GM21381 (cell line): Measurements from ENCODE around the gene RTL3.
"Not testable (repeated sequence)": the region's sequence is repeated elsewhere in the genome, so short reads cannot be mapped to it uniquely, and the experiment has no call there.

Source experiments
- ATAC-seq: cut with Tn5 transposase; IDR thresholded peaks from one replicate; pipeline ENCODE4 v1.9.1; 2021; ENCODE audit warnings: mild to moderate bottlenecking, moderate library complexity; ENCODE audit not compliant: unreplicated experiment

The RTL3 gene

GRCh38 chrX:78658845-78659744 is at the start of gene RTL3:
RTL3 (minus strand) TSS chrX:78659328; CDS start chrX:78658420, 908 bp downstream.
- ATAC-seq, result no peak

- no peak for ATAC-seq
Measured at GRCh38 chrX:78708816-78709215, 49.7 kb upstream of the RTL3 start.

- no peak for ATAC-seq
Measured at GRCh38 chrX:78708262-78708661, 49.1 kb upstream of the RTL3 start.

GRCh38 chrX:78706071-78706470 is 46.9 kb upstream of the RTL3 start:
- no peak for ATAC-seq

GRCh38 chrX:78693536-78693935 is 34.4 kb upstream of the RTL3 start:
- no peak for ATAC-seq

GRCh38 chrX:78693012-78693411 is 33.9 kb upstream of the RTL3 start:
- no peak for ATAC-seq

- ATAC-seq, result no peak
Measured at GRCh38 chrX:78687586-78687985, 28.5 kb upstream of the RTL3 start.

GRCh38 chrX:78673246-78673645 is 14.1 kb upstream of the RTL3 start:
- ATAC-seq, result no peak

GRCh38 chrX:78665342-78665741 is 6.2 kb upstream of the RTL3 start:
- ATAC-seq, result no peak

GRCh38 chrX:78661836-78662235 is 2.7 kb upstream of the RTL3 start:
- ATAC-seq, result no peak

- ATAC-seq, result no peak
Measured at GRCh38 chrX:78659955-78660354, 827 bp upstream of the RTL3 start.

GRCh38 chrX:78658414-78658813 is 714 bp downstream of the RTL3 start:
- no peak for ATAC-seq

- ATAC-seq, result no peak
Measured at GRCh38 chrX:78655642-78656041, 3.5 kb downstream of the RTL3 start.

GRCh38 chrX:78653118-78653822 is 5.9 kb downstream of the RTL3 start:
- ATAC-seq, result peak; percentile 55

- peak; percentile 78 for ATAC-seq
Measured at GRCh38 chrX:78650906-78651437, 8.2 kb downstream of the RTL3 start.

- no peak for ATAC-seq
Measured at GRCh38 chrX:78643874-78644273, 15.3 kb downstream of the RTL3 start.

- no peak for ATAC-seq
Measured at GRCh38 chrX:78643096-78643495, 16.0 kb downstream of the RTL3 start.

GRCh38 chrX:78636096-78636495 is 23.0 kb downstream of the RTL3 start:
- not testable (repeated sequence) for ATAC-seq

GRCh38 chrX:78624962-78625909 is 33.9 kb downstream of the RTL3 start:
- no peak for ATAC-seq

GRCh38 chrX:78624426-78624825 is 34.7 kb downstream of the RTL3 start:
- no peak for ATAC-seq

GRCh38 chrX:78622831-78623230 is 36.3 kb downstream of the RTL3 start:
- ATAC-seq, result no peak
